ENCODE measurements around the gene SYNE2.

GRCh38 chr14:63877550-63877939 is 24.7 kb downstream of the SYNE2 start:
- TF ChIP-seq, protein P1, sequence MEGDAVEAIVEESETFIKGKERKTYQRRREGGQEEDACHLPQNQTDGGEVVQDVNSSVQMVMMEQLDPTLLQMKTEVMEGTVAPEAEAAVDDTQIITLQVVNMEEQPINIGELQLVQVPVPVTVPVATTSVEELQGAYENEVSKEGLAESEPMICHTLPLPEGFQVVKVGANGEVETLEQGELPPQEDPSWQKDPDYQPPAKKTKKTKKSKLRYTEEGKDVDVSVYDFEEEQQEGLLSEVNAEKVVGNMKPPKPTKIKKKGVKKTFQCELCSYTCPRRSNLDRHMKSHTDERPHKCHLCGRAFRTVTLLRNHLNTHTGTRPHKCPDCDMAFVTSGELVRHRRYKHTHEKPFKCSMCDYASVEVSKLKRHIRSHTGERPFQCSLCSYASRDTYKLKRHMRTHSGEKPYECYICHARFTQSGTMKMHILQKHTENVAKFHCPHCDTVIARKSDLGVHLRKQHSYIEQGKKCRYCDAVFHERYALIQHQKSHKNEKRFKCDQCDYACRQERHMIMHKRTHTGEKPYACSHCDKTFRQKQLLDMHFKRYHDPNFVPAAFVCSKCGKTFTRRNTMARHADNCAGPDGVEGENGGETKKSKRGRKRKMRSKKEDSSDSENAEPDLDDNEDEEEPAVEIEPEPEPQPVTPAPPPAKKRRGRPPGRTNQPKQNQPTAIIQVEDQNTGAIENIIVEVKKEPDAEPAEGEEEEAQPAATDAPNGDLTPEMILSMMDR (IDR thresholded peaks at IDR 0.05; ENCODE audit: insufficient read depth, low read length, poor library complexity, severe bottlenecking): no peak
- TF ChIP-seq EZH2phosphoT487 (conservative IDR thresholded peaks at IDR 0.05; ENCODE audit: low read length): no peak

Measured in SU-DHL-6 (cell line).